ENCODE results near the gene ZNF532. TPM values are rescaled to one million over a fixed set of nuclear protein-coding genes. Genes with fewer than 3 reads are reported as not detected.
A peak's percentile ranks its signal among the peaks of the same experiment; 100 is the strongest.

Gene ZNF532
- total RNA-seq, 2 experiments from 2014 or later, result 4.0 to 4.8 TPM

- H3K27ac Mint-ChIP-seq, result no peak overlapping the region
- peaks cover 52% of the 10 kb centered on the region for H3K27me3 Mint-ChIP-seq
- H3K4me3 Mint-ChIP-seq, result no peak overlapping the region
- no peak for DNase-seq
- POLR2A ChIA-PET, result no interaction called here
- peaks cover 5% of the 10 kb centered on the region for H3K4me1 Mint-ChIP-seq
- no peak for ATAC-seq (ENCODE audit: low read depth)
- H3K36me3 Mint-ChIP-seq, result no peaks in the 10 kb centered on the region
- H3K9me3 Mint-ChIP-seq, result no peaks in the 10 kb centered on the region
These were observed 2.7 kb downstream of the ZNF532 start for GRCh38 chr18:58867281-58867961.

- ATAC-seq (ENCODE audit: low read depth) (no peak), DNase-seq (no peak)
- H3K36me3 Mint-ChIP-seq, result no peaks in the 10 kb centered on the region
- H3K4me1 Mint-ChIP-seq, result no peaks in the 10 kb centered on the region
- H3K27ac Mint-ChIP-seq, result no peak overlapping the region
- POLR2A ChIA-PET, result no interaction called here
- peaks cover 46% of the 10 kb centered on the region for H3K27me3 Mint-ChIP-seq
- no peaks in the 10 kb centered on the region for H3K9me3 Mint-ChIP-seq
- H3K4me3 Mint-ChIP-seq, result no peak overlapping the region
These were observed 3.8 kb downstream of the ZNF532 start for GRCh38 chr18:58868440-58868839.

DNA sequence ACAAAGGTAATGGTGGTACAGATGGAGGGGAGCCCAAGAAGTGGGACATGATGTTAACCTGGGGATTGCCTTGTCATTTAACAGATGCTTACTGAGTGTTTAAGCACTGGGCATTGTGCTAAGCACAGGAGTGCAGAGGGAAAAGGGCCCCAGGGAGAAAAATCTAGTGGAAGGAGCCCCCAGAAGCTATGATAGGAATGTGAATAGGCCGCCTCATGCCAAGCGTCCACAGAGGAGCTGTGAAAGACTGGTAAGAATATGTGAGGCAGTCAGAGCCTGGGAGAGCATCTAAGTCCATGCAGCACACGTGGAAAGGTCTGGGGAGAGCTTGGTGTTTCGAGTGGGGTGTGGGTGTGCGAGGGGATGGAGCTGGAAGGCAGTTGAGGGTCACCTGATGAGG is 5.5 kb downstream of the ZNF532 start:
- H3K27me3 Mint-ChIP-seq, result peaks cover 38% of the 10 kb centered on the region

DNA sequence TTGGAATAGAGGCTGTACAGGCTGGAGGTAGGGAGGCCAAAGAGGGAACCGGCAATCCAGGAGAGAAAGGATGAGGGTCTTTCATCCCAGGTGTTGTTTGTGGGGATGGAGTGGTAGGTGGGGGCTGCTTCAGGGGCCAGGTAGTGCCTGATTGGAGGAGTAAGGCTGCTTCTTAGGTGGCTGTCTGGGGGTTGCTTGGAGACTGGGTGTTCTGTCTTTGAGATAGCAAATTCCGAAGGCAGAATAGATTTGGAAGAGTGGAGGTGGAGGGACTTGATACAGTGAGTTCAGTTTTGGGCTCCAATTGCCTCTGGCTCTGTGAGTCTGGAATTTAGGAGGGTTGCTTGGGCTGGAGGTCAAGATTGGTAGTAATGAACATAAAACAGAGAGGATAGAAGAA is 5.9 kb downstream of the ZNF532 start:
- H3K27me3 Mint-ChIP-seq, result peaks cover 36% of the 10 kb centered on the region
- no peaks in the 10 kb centered on the region for H3K4me1 Mint-ChIP-seq
- ATAC-seq (ENCODE audit: low read depth), result no peak
- POLR2A ChIA-PET, result no interaction called here
- H3K36me3 Mint-ChIP-seq, result no peaks in the 10 kb centered on the region
- H3K4me3 Mint-ChIP-seq, result no peak overlapping the region
- no peak overlapping the region for H3K27ac Mint-ChIP-seq
- H3K9me3 Mint-ChIP-seq, result no peaks in the 10 kb centered on the region
- no peak for DNase-seq

More for the DNA sequence above, 5.5 kb downstream of the ZNF532 start:
- POLR2A ChIA-PET, result no interaction called here
- no peak for ATAC-seq (ENCODE audit: low read depth)
- no peak overlapping the region for H3K4me3 Mint-ChIP-seq
- H3K9me3 Mint-ChIP-seq, result no peaks in the 10 kb centered on the region
- DNase-seq, result no peak
- no peak overlapping the region for H3K27ac Mint-ChIP-seq
- H3K36me3 Mint-ChIP-seq, result no peaks in the 10 kb centered on the region
- no peaks in the 10 kb centered on the region for H3K4me1 Mint-ChIP-seq

DNA sequence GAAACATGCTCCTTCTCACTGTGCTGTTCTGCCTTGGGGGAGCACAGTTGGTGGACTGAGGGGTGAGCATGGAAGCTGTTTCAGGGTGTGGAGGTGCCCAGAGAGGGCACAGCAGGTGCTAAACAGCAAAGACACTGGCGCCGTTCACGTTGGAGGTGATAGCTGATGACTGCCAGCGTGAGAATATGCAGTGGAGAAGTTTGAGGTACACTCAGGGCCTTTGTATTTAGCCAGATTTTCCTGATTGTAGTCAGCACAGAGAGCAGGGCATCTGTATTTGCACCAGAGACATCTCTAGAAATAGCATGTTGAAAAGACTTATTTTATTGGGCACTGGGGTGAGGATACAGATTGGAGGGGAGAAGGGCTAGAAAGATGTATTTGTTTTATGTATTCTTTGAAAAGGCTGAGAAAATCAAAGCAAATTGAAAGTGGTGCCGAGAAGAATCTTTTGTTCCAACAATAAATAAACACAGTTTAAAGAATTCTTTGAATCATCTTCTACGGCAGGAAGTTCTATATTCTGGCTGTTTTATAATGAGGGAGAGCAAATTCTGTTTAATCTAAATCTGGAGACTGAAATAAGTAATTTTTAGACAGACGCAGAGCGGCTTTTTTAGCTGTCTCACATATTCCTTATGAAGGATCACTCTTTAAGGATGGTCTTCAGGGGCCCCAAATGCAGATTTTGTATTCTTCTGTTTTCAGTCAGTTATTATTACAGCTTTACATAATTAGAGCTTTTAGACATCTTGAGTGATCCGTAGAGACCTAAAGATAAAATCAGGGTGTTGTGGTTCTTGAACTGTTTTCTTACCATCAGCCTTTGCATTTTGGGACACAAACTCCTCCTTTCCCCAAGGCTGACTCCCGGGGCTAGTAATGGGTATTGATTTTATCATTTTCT is 7.1 kb downstream of the ZNF532 start:
- POLR2A ChIA-PET, result no interaction called here
- peaks cover 29% of the 10 kb centered on the region for H3K27me3 Mint-ChIP-seq
- ATAC-seq (ENCODE audit: low read depth), result no peak

DNA sequence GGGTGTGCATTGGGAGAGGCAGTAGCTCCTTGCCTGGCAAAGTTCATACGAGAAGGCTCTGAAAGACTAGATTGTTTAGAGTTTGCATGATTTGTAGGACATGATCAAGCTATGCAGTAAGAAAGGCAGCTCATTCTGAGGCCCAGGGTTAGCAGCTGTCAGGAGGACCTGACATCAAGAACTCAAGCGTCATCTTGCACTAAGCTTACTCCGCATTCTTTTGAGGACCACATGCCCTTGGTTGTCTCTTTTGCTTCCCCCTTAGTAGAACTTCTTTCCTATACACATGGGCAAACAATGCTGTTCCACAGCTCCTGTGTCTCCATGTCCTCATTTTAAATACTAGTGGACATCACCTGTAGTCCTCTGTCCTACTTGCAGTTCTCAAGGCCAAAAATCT is 14.0 kb downstream of the ZNF532 start:
- no peak for DNase-seq
- H3K27me3 Mint-ChIP-seq, result peaks cover 50% of the 10 kb centered on the region
- H3K4me1 Mint-ChIP-seq, result no peaks in the 10 kb centered on the region
- no peak overlapping the region for H3K4me3 Mint-ChIP-seq
- no peaks in the 10 kb centered on the region for H3K36me3 Mint-ChIP-seq
- POLR2A ChIA-PET, result no interaction called here
- H3K9me3 Mint-ChIP-seq, result no peaks in the 10 kb centered on the region
- no peak for ATAC-seq (ENCODE audit: low read depth)
- no peak overlapping the region for H3K27ac Mint-ChIP-seq

More for the DNA sequence above, 7.1 kb downstream of the ZNF532 start:
- H3K9me3 Mint-ChIP-seq, result no peaks in the 10 kb centered on the region
- DNase-seq, result no peak
- H3K4me3 Mint-ChIP-seq, result no peak overlapping the region
- no peaks in the 10 kb centered on the region for H3K4me1 Mint-ChIP-seq
- no peak overlapping the region for H3K27ac Mint-ChIP-seq
- no peaks in the 10 kb centered on the region for H3K36me3 Mint-ChIP-seq

GRCh38 chr18:58881477-58881876 is 16.8 kb downstream of the ZNF532 start:
- Mint-ChIP-seq H3K36me3 (no peaks in the 10 kb centered on the region), H3K9me3 (no peaks in the 10 kb centered on the region), H3K4me3 (no peak overlapping the region), H3K27ac (no peak overlapping the region), H3K27me3 (peaks cover 57% of the 10 kb centered on the region), H3K4me1 (no peaks in the 10 kb centered on the region)
- DNase-seq (no peak), ATAC-seq (ENCODE audit: low read depth) (no peak)
- POLR2A ChIA-PET, result no interaction called here

GRCh38 chr18:58882044-58882443 is 17.4 kb downstream of the ZNF532 start:
- peaks cover 2% of the 10 kb centered on the region for H3K4me1 Mint-ChIP-seq
- H3K9me3 Mint-ChIP-seq, result no peaks in the 10 kb centered on the region
- no peak overlapping the region for H3K27ac Mint-ChIP-seq
- no peak for ATAC-seq (ENCODE audit: low read depth)
- POLR2A ChIA-PET, result no interaction called here
- peaks cover 56% of the 10 kb centered on the region for H3K27me3 Mint-ChIP-seq
- H3K4me3 Mint-ChIP-seq, result no peak overlapping the region
- DNase-seq, result no peak
- no peaks in the 10 kb centered on the region for H3K36me3 Mint-ChIP-seq

GRCh38 chr18:58882686-58883085 is 18.0 kb downstream of the ZNF532 start:
- no peak for ATAC-seq (ENCODE audit: low read depth)
- H3K27ac Mint-ChIP-seq, result no peak overlapping the region
- no peak overlapping the region for H3K4me3 Mint-ChIP-seq
- no peaks in the 10 kb centered on the region for H3K9me3 Mint-ChIP-seq
- H3K27me3 Mint-ChIP-seq, result peaks cover 59% of the 10 kb centered on the region
- peaks cover 9% of the 10 kb centered on the region for H3K4me1 Mint-ChIP-seq
- no peaks in the 10 kb centered on the region for H3K36me3 Mint-ChIP-seq
- POLR2A ChIA-PET, result no interaction called here
- no peak for DNase-seq

DNA sequence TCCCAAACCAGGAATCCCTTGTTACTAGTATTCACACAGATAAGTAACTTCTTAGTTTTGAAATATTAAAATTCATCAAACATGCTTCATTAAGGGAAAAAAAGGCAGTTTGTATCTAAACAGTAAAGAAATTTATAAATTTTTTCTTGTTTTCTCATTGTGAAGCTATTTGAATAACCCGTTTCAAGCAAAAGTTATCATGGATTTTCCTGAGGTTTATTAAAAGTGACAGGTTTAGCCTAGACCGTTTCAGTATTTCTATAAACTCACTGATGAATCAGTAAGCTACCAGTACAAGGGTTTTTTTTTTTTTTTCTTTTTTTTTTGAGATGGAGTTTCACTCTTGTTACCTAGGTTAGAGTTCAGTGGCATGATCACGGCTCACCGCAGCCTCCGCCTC is 20.0 kb downstream of the ZNF532 start:
- H3K4me3 Mint-ChIP-seq, result no peak overlapping the region

DNA sequence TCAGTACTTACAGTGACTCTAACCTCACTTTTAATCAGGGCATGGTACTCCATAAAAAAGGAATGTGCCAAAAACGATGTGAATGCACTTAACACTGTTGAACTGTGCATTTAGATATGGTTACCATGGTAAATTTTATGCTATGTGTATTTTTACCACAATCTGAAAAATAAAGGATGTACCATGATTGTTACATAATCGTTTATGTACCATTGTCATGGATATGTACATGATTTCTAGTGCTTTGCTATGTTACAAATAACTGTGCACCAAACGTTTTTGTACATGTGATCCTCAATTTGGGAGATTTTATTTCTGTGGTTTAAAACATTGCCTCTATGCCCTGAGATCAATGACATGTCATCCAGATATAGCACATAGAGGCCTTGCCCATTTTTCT is 21.8 kb downstream of the ZNF532 start:
- H3K4me3 Mint-ChIP-seq, result no peak overlapping the region
- DNase-seq, result no peak
- peaks cover 10% of the 10 kb centered on the region for H3K4me1 Mint-ChIP-seq
- H3K27ac Mint-ChIP-seq, result no peak overlapping the region
- H3K9me3 Mint-ChIP-seq, result no peaks in the 10 kb centered on the region
- POLR2A ChIA-PET, result no interaction called here
- H3K27me3 Mint-ChIP-seq, result peaks cover 50% of the 10 kb centered on the region
- no peak for ATAC-seq (ENCODE audit: low read depth)
- peaks cover 2% of the 10 kb centered on the region for H3K36me3 Mint-ChIP-seq

More for the DNA sequence above, 20.0 kb downstream of the ZNF532 start:
- POLR2A ChIA-PET, result no interaction called here
- Mint-ChIP-seq H3K4me1 (peaks cover 10% of the 10 kb centered on the region), H3K36me3 (no peaks in the 10 kb centered on the region), H3K27me3 (peaks cover 59% of the 10 kb centered on the region), H3K9me3 (no peaks in the 10 kb centered on the region), H3K27ac (no peak overlapping the region)
- no peak for DNase-seq
- no peak for ATAC-seq (ENCODE audit: low read depth)

DNA sequence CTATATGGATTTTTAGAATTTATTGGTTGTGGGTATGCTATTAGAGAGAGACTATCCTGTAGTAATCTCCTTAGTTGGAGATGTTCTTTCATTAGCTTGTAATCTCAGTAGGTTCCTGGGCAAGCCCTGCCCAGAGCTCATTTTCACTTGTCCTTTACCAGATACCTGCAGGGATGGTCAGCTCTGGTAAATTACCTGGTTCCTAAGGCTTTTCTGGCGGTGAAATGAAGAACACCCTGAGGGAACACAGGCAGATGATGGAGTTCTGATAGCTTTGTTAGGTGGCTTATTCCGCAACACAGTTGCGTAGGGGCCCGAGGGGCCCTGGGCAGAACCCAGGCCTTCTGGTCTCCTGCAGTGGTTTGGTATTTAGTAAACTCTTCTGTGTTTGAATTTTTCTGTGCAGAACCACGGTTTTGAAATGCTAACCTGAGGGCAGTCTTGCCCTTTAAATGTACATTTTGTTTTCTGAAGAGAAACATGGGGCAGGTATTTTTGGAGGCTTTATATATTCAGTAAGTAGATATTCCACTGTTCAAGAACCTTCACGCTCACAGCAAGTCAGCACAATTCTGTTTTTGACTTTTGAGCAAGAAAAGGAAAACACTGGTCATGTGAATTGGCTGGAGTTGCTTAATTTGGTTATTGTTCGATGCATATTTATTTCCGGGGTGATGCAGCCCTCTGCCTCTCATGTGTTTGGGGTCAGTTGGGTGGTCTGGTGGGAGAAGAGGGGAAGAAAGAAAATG is 22.4 kb downstream of the ZNF532 start:
- Mint-ChIP-seq H3K27me3 (peaks cover 46% of the 10 kb centered on the region), H3K27ac (no peak overlapping the region), H3K36me3 (peaks cover 2% of the 10 kb centered on the region), H3K9me3 (no peaks in the 10 kb centered on the region), H3K4me3 (peak overlapping the region; percentile 12), H3K4me1 (peaks cover 13% of the 10 kb centered on the region)
- DNase-seq (no peak), ATAC-seq (ENCODE audit: low read depth) (no peak)
- POLR2A ChIA-PET, result no interaction called here

DNA sequence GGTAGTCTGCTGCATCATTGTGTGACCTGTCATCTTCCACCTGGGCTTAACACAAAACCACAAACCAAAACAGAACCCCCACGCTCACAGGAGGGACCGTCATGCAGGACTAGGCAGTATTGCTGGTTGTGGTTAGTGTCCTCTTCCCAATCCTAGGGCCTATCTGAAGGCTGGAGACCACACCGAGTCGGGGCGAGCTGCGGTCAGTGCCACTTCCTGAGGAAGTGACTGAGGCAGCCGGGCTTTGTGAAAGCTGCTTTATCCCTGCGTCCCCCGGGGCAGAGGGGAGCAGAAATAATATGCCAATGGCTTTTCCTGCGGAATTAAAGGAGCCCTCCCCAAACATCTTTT is 22.9 kb downstream of the ZNF532 start:
- POLR2A ChIA-PET, result no interaction called here
- no peak overlapping the region for H3K27ac Mint-ChIP-seq
- no peaks in the 10 kb centered on the region for H3K9me3 Mint-ChIP-seq
- H3K27me3 Mint-ChIP-seq, result peaks cover 41% of the 10 kb centered on the region
- ATAC-seq (ENCODE audit: low read depth) (no peak), DNase-seq (peak; percentile 42)
- H3K4me3 Mint-ChIP-seq, result peak overlapping the region; percentile 12
- peaks cover 13% of the 10 kb centered on the region for H3K4me1 Mint-ChIP-seq
- peaks cover 2% of the 10 kb centered on the region for H3K36me3 Mint-ChIP-seq
